GM19025 (cell line): ENCODE results near the gene MIOX.

Experiments used
- ATAC-seq: cut with Tn5 transposase; IDR thresholded peaks from one replicate; pipeline ENCODE4 v1.9.1; 2021; ENCODE audit warnings: mild to moderate bottlenecking, low read depth, moderate library complexity; ENCODE audit not compliant: unreplicated experiment

The MIOX gene

GRCh38 chr22:50471962-50472361 lies 14.7 kb upstream of the MIOX start:
- ATAC-seq, result no peak

- ATAC-seq, result no peak
These were observed 13.6 kb upstream of the MIOX start for GRCh38 chr22:50473088-50473487.

- ATAC-seq, result no peak
These were observed 12.6 kb upstream of the MIOX start for GRCh38 chr22:50473855-50474671.

GRCh38 chr22:50474710-50475651 lies 11.7 kb upstream of the MIOX start, which contains the start of gene SBF1:
Gene SBF1 (minus strand): TSS chr22:50475035. CDS start chr22:50474840, 195 bp downstream.
- ATAC-seq, result peak; percentile 72

- ATAC-seq, result no peak
These were observed 11.0 kb upstream of the MIOX start for GRCh38 chr22:50475652-50476002.

GRCh38 chr22:50476868-50477267 lies 9.8 kb upstream of the MIOX start:
- ATAC-seq, result no peak

GRCh38 chr22:50477923-50478322 lies 8.7 kb upstream of the MIOX start:
- ATAC-seq, result no peak

- ATAC-seq, result no peak
These were observed 6.9 kb upstream of the MIOX start for GRCh38 chr22:50479721-50480120.

GRCh38 chr22:50481045-50481439 lies 5.6 kb upstream of the MIOX start:
- ATAC-seq, result no peak

GRCh38 chr22:50481440-50482106 lies 5.1 kb upstream of the MIOX start, which contains the start of gene ADM2:
Gene ADM2 (plus strand): TSS chr22:50481543. CDS start chr22:50481848, 305 bp downstream.
- no peak for ATAC-seq

- ATAC-seq, result no peak
These were observed 4.3 kb upstream of the MIOX start for GRCh38 chr22:50482107-50483074.

GRCh38 chr22:50483106-50483505 lies 3.6 kb upstream of the MIOX start:
- ATAC-seq, result no peak

GRCh38 chr22:50483556-50483955 lies 3.1 kb upstream of the MIOX start:
- no peak for ATAC-seq

- no peak for ATAC-seq
These were observed 2.4 kb upstream of the MIOX start for GRCh38 chr22:50483977-50484853.

- no peak for ATAC-seq
These were observed 1.2 kb upstream of the MIOX start for GRCh38 chr22:50485221-50486131.

- ATAC-seq, result no peak
These were observed 789 bp downstream of the MIOX start for GRCh38 chr22:50487290-50488005.
